Endothelial cell of umbilical vein (primary cell): ENCODE data around the gene PAPPA2. TPM values are rescaled to one million over a fixed set of nuclear protein-coding genes. Genes with fewer than 3 reads are reported as not detected.
"Not testable (repeated sequence)": the region's sequence is repeated elsewhere in the genome, so short reads cannot be mapped to it uniquely, and the experiment has no call there.

Source experiments
- BruUV-seq: library from RNA; stranded (reverse); fragments of 400-500 nt; replicated peaks from 2 replicates; lab custom pipeline; 2021; lab: Mats Ljungman, UMichigan
- CTCF ChIA-PET: fragments of 300-600, 350-600 bp; sonication (Branson Sonifier 250); formaldehyde crosslinking; loops from one replicate; lab custom pipeline; 2021; ENCODE audit warnings: antibody characterized with exemption, inconsistent platforms; lab: Charles Lee
- POLR2A ChIA-PET: fragments of 300-600, 350-600 bp; sonication (Branson Sonifier 250); formaldehyde crosslinking; loops from one replicate; lab custom pipeline; 2021; ENCODE audit warnings: antibody characterized with exemption, inconsistent platforms; lab: Charles Lee
- DNase-seq: peaks from one replicate; pipeline ENCODE4 v3.0.0-alpha.2; 2011; ENCODE audit warnings: low read depth, low spot score
- FAIRE-seq: peaks from 2 replicates; lab custom pipeline; 2011; peaks lifted over from hg19 to GRCh38; lab: Jason Lieb, UNC
- H2AFZ ChIP-seq: 2 replicates; pipeline ENCODE4 v1.6.0; 2012; ENCODE audit warnings: low read depth, low read length, control low read depth, inconsistent platforms
- H3K27ac ChIP-seq: 2 replicates; pipeline ENCODE4 v1.5.1; 2011; ENCODE audit warnings: low read depth, mild to moderate bottlenecking, control low read depth, low read length, moderate library complexity; ENCODE audit not compliant: insufficient read depth
- H3K27me3 ChIP-seq, 2 experiments: 2 replicates each; pipeline versions ENCODE4 v1.6.0 to v1.6.1; 2011; ENCODE audit warnings: low read length in 2 of 2, mixed read lengths in 1 of 2; ENCODE audit not compliant: control insufficient read depth in 2 of 2, insufficient read depth in 2 of 2
- H3K36me3 ChIP-seq, 2 experiments: 2 replicates in 1 of 2; 3 replicates in 1 of 2; pipeline ENCODE4 v1.5.1; 2011; ENCODE audit warnings: low read length in 2 of 2, mild to moderate bottlenecking in 1 of 2, moderate library complexity in 1 of 2; ENCODE audit not compliant: control insufficient read depth in 2 of 2, insufficient read depth in 2 of 2; ENCODE audit errors: extremely low read depth in 1 of 2
- H3K4me1 ChIP-seq: 3 replicates; pipeline ENCODE4 v1.5.1; 2011; ENCODE audit warnings: mild to moderate bottlenecking, low read length; ENCODE audit not compliant: control insufficient read depth, insufficient read depth; ENCODE audit errors: extremely low read depth
- H3K4me2 ChIP-seq: 2 replicates; pipeline ENCODE4 v1.6.1; 2011; ENCODE audit warnings: low read length, control low read depth, mixed read lengths; ENCODE audit not compliant: insufficient read depth
- H3K4me3 ChIP-seq, 3 experiments: fragments of 200-600 bp in 1 of 3; sonication (generic), shearing (Covaris generic) in 1 of 3; replicated peaks in 1 of 3; 2 replicates each; pipeline ENCODE4 v1.5.1; 2011 to 2016; ENCODE audit warnings: control low read depth in 3 of 3, low read length in 3 of 3, mild to moderate bottlenecking in 2 of 3, inconsistent platforms in 1 of 3, low read depth in 1 of 3, moderate library complexity in 1 of 3; ENCODE audit not compliant: insufficient read depth in 1 of 3
- H3K79me2 ChIP-seq: 2 replicates; pipeline ENCODE4 v1.6.0; 2012; ENCODE audit warnings: low read length, inconsistent platforms; ENCODE audit not compliant: control insufficient read depth, insufficient read depth
- H3K9ac ChIP-seq: replicated peaks from 2 replicates; pipeline ENCODE3; 2011; ENCODE audit warnings: low read length, control low read depth; ENCODE audit not compliant: insufficient read depth; ENCODE audit errors: extremely low read depth
- H3K9me1 ChIP-seq: replicated peaks from 3 replicates; pipeline ENCODE4 v1.6.0; 2011; ENCODE audit warnings: mild to moderate bottlenecking, low read length; ENCODE audit not compliant: control insufficient read depth, insufficient read depth; ENCODE audit errors: extremely low read depth
- H3K9me3 ChIP-seq: replicated peaks from 2 replicates; pipeline ENCODE4 v1.5.1; 2012; ENCODE audit warnings: low read length, inconsistent platforms; ENCODE audit not compliant: control insufficient read depth, insufficient read depth
- H4K20me1 ChIP-seq: replicated peaks from 2 replicates; pipeline ENCODE3; 2011; ENCODE audit warnings: mild to moderate bottlenecking, low read length; ENCODE audit not compliant: control insufficient read depth, insufficient read depth; ENCODE audit errors: extremely low read depth
- EZH2 ChIP-seq: IDR thresholded peaks from 2 replicates; pipeline ENCODE4 v1.6.1; 2012; ENCODE audit warnings: borderline replicate concordance, low read depth, mild to moderate bottlenecking, moderate library complexity, low read length, inconsistent platforms; ENCODE audit not compliant: severe bottlenecking
- FOS ChIP-seq: IDR thresholded peaks from 2 replicates; pipeline ENCODE4 v1.6.1; 2011; ENCODE audit warnings: mild to moderate bottlenecking, low read length, moderate library complexity, borderline replicate concordance; ENCODE audit not compliant: insufficient read depth
- GATA2 ChIP-seq: IDR thresholded peaks from 2 replicates; pipeline ENCODE4 v1.7.0; 2011; ENCODE audit warnings: low read depth, mild to moderate bottlenecking, moderate library complexity, mixed read lengths, low read length; ENCODE audit not compliant: insufficient read length, insufficient read depth
- JUN ChIP-seq: IDR thresholded peaks from 2 replicates; pipeline ENCODE4 v1.6.1; 2011; ENCODE audit warnings: borderline replicate concordance, low read depth; ENCODE audit not compliant: insufficient read length, insufficient read depth
- MYC ChIP-seq: IDR thresholded peaks from one replicate; pipeline ENCODE4 v1.6.1; 2011; ENCODE audit warnings: mild to moderate bottlenecking, low read depth, low read length
- POLR2A ChIP-seq: IDR thresholded peaks from 2 replicates; pipeline ENCODE4 v1.6.1; 2012; ENCODE audit warnings: low read depth, mild to moderate bottlenecking, control low read depth, low read length
- POLR2AphosphoS5 ChIP-seq: IDR thresholded peaks from 2 replicates; pipeline ENCODE4 v1.6.1; 2012; ENCODE audit warnings: low read depth, mild to moderate bottlenecking, control low read depth, low read length, moderate library complexity; ENCODE audit not compliant: insufficient read depth
- dilution Hi-C: fragments of 300-500 bp; cut with MboI; formaldehyde crosslinking; loops from one replicate; pipeline ENCODE4 v1.15.0; 2019; ENCODE audit warnings: low sequenced_read_pairs; ENCODE audit not compliant: extremely low pct_ligation_motif_present
- intact Hi-C: fragments of 100-400 bp; cut with micrococcal nuclease; formaldehyde crosslinking; loops from one replicate; pipeline ENCODE4 v1.10.0; 2022
- polyA plus RNA-seq, 4 experiments: library from polyadenylated mRNA; depleted of rRNA in 3 of 4; stranded (reverse) in 3 of 4; unstranded in 1 of 4; fragments of >200 nt; gene quantifications; 2 replicates each; pipeline versions ENCODE4 v1.2.1 to v1.2.3, GENCODE V29; 2011 to 2012; ENCODE audit warnings: missing spikeins in 1 of 4
- total RNA-seq: library from RNA; stranded (reverse); gene quantifications from 2 replicates; pipeline ENCODE4 v1.2.3, GENCODE V29; 2021
- TF ChIP-seq, protein P1 (sequence below): IDR thresholded peaks from 2 replicates; pipeline ENCODE4 v1.6.1; 2011; ENCODE audit not compliant: insufficient read depth, insufficient read length
- TF ChIP-seq, protein P2 (sequence below), 2 donors: IDR thresholded peaks; 1 replicate in 1 of 2; 2 replicates in 1 of 2; pipeline ENCODE4 v1.5.1; 2011; ENCODE audit warnings: low read length in 2 of 2, mild to moderate bottlenecking in 2 of 2, moderate library complexity in 2 of 2, control low read depth in 1 of 2, inconsistent platforms in 1 of 2, low read depth in 1 of 2; ENCODE audit not compliant: insufficient read depth in 1 of 2; ENCODE audit errors: extremely low read depth in 1 of 2

The PAPPA2 gene
- total and polyA plus RNA-seq, 2 donors (not counting 3 experiments of a cell fraction or from before 2014, with no cell fraction given) = not detected

DNA sequence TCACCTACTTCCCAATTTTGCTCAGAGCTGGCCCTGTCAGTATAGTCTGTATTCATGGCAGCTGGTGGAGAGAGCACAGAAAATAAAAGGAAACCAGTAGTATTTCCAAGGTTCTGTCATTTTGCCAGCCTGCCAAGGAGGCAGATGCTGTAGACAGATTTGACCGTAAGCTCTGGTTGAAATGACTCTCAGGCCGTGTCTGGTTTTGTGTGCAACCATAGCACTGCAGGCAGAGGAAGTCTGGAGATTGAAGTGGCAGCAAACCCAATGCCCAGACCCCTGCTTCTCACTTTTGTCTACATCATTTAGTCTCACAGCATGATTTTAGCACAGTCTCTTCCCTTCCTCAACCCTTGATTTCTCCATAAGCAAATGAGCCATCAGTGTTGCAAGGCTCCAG lies 291.7 kb downstream of the PAPPA2 start:
- H2AFZ ChIP-seq = no peak overlapping the region
- no peak overlapping the region for H3K4me2 ChIP-seq
- H3K9me1 ChIP-seq = no peaks in the 10 kb centered on the region
- H3K4me3 ChIP-seq = no peak overlapping the region
- ChIA-PET POLR2A (no interaction called here), CTCF (no interaction called here)
- H3K36me3 ChIP-seq = no peaks in the 10 kb centered on the region
- no peak overlapping the region for H3K9ac ChIP-seq
- intact Hi-C loops (no loop called here), dilution Hi-C loops (no loop called here)
- TF ChIP-seq MYC (no peak), POLR2AphosphoS5 (no peak), JUN (no peak), FOS (no peak), GATA2 (no peak), POLR2A (no peak), EZH2 (no peak)
- TF ChIP-seq, protein P1, sequence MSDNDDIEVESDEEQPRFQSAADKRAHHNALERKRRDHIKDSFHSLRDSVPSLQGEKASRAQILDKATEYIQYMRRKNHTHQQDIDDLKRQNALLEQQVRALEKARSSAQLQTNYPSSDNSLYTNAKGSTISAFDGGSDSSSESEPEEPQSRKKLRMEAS = no peak
- TF ChIP-seq, protein P2, sequence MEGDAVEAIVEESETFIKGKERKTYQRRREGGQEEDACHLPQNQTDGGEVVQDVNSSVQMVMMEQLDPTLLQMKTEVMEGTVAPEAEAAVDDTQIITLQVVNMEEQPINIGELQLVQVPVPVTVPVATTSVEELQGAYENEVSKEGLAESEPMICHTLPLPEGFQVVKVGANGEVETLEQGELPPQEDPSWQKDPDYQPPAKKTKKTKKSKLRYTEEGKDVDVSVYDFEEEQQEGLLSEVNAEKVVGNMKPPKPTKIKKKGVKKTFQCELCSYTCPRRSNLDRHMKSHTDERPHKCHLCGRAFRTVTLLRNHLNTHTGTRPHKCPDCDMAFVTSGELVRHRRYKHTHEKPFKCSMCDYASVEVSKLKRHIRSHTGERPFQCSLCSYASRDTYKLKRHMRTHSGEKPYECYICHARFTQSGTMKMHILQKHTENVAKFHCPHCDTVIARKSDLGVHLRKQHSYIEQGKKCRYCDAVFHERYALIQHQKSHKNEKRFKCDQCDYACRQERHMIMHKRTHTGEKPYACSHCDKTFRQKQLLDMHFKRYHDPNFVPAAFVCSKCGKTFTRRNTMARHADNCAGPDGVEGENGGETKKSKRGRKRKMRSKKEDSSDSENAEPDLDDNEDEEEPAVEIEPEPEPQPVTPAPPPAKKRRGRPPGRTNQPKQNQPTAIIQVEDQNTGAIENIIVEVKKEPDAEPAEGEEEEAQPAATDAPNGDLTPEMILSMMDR (IDR thresholded peaks at IDR 0.05; ENCODE audit: extremely low read depth in 1 of 2, insufficient read depth in 1 of 2, low read depth in 1 of 2, low read length in 2 of 2) = no peak
- H3K79me2 ChIP-seq = no peaks in the 10 kb centered on the region
- H3K27me3 ChIP-seq = no peaks in the 10 kb centered on the region
- no peaks in the 10 kb centered on the region for H3K9me3 ChIP-seq
- H3K27ac ChIP-seq = no peak overlapping the region
- no TSS peak for BruUV-seq
- DNase-seq = no peak
- H3K4me1 ChIP-seq = no peaks in the 10 kb centered on the region
- FAIRE-seq = no peak
- no peaks in the 10 kb centered on the region for H4K20me1 ChIP-seq

DNA sequence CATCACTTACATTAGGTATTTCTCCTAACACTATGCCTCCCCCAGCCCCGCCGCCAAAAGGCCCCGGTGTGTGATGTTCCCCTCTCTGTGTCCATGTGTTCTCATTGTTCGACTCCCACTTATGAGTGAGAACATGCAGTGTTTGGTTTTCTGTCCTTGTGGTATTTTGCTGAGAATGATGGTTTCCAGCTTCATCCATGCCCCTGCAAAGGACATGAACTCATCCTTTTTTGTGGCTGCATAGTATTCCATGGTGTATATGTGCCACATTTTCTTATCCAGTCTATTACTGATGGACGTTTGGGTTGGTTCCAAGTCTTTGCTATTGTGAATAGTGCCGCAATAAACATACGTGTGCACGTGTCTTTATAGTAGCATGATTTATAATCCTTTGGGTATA lies 293.8 kb downstream of the PAPPA2 start:
- H3K27me3 ChIP-seq, H2AFZ ChIP-seq, H3K4me3 ChIP-seq, POLR2A ChIA-PET, CTCF ChIA-PET, H3K27ac ChIP-seq, H3K4me1 ChIP-seq, dilution Hi-C loops, H3K9ac ChIP-seq, H4K20me1 ChIP-seq, FAIRE-seq, DNase-seq, intact Hi-C loops, H3K9me1 ChIP-seq, H3K4me2 ChIP-seq, BruUV-seq, H3K79me2 ChIP-seq, H3K36me3 ChIP-seq, H3K9me3 ChIP-seq: not testable (repeated sequence)
